ENCODE data around the gene EML1. TPM values are rescaled to one million over a fixed set of nuclear protein-coding genes. Genes with fewer than 3 reads are reported as not detected.
A peak's percentile ranks its signal among the peaks of the same experiment; 100 is the strongest.
"Not testable (repeated sequence)": the region's sequence is repeated elsewhere in the genome, so short reads cannot be mapped to it uniquely, and the experiment has no call there.

The EML1 gene
- total RNA-seq, 1 donor from 2014 or later: 36.4 TPM

DNA sequence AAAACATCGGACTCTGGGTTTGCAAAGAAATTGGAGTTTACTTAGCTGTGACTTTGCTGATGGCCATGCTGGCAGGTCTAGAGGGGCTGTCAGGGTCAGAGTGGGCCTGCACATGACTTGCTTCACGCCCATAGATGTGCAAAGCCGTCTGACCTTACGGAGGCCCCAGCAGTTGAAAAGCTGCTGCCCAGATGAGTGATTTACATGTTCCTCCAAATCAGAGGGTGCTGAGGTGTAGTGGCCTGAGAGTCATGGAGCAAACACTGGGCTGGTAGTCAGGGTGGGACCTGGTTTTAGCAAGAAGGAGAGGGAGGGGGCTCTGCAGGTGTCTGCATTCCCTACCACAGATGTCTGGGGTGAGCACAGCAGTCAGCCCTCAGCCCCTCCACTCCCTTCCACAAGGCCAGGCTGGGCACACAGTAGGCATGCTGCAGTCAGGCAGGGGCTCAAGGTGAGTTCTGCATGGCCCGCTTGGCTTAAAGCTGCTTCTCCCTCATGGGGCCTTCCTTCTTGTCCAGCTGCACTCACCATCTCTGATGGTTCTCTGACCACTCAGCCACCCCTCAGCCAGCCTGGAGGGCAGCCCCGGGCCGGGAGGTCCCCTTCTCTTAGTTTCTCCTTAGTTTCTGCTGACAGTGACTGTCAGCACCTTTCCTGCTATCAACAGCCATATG lies 34.2 kb upstream of the EML1 start:
- Mint-ChIP-seq H3K4me3 (ENCODE audit: unreplicated experiment) (no peak overlapping the region), H3K27me3 (ENCODE audit: low read depth) (no peaks in the 10 kb centered on the region), H3K36me3 (ENCODE audit: low read depth) (no peaks in the 10 kb centered on the region), H3K9me3 (ENCODE audit: low read depth) (no peaks in the 10 kb centered on the region), H3K4me1 (ENCODE audit: low read depth) (peaks cover 53% of the 10 kb centered on the region), H3K27ac (ENCODE audit: unreplicated experiment) (peak overlapping the region; percentile 59)
- peak; percentile 66 for DNase-seq (ENCODE audit: low spot score)
- TF ChIP-seq, protein P1, sequence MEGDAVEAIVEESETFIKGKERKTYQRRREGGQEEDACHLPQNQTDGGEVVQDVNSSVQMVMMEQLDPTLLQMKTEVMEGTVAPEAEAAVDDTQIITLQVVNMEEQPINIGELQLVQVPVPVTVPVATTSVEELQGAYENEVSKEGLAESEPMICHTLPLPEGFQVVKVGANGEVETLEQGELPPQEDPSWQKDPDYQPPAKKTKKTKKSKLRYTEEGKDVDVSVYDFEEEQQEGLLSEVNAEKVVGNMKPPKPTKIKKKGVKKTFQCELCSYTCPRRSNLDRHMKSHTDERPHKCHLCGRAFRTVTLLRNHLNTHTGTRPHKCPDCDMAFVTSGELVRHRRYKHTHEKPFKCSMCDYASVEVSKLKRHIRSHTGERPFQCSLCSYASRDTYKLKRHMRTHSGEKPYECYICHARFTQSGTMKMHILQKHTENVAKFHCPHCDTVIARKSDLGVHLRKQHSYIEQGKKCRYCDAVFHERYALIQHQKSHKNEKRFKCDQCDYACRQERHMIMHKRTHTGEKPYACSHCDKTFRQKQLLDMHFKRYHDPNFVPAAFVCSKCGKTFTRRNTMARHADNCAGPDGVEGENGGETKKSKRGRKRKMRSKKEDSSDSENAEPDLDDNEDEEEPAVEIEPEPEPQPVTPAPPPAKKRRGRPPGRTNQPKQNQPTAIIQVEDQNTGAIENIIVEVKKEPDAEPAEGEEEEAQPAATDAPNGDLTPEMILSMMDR (IDR thresholded peaks at IDR 0.05): no peak

- Mint-ChIP-seq H3K9me3 (ENCODE audit: low read depth) (no peaks in the 10 kb centered on the region), H3K4me3 (ENCODE audit: unreplicated experiment) (no peak overlapping the region), H3K27me3 (ENCODE audit: low read depth) (no peaks in the 10 kb centered on the region), H3K36me3 (ENCODE audit: low read depth) (no peaks in the 10 kb centered on the region), H3K27ac (ENCODE audit: unreplicated experiment) (peak overlapping the region; percentile 59), H3K4me1 (ENCODE audit: low read depth) (peaks cover 48% of the 10 kb centered on the region)
- peak; percentile 69 for DNase-seq (ENCODE audit: low spot score)
- TF ChIP-seq, protein P1 (IDR thresholded peaks at IDR 0.05): no peak
Measured at GRCh38 chr14:99759546-99759925, 33.7 kb upstream of the EML1 start.

DNA sequence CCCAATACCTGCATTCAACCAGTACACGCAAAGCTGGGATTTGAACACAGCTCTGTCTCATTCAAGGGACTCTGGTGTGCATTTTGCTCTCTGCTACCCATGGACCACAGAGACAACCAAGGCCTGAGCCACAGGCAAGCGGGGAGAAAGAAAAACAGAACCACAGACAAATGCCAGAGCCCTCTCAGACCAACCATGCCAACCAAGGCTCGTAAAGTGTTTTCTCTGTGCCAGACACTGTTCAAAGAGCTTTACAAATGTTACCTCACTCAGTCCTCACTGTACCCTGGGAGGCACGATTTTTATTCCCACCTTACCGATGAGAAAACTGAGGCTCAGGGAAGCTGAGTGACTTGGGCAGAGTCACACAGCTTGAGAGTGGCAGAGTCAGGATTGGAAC lies 32.4 kb upstream of the EML1 start:
- Mint-ChIP-seq H3K4me1 (ENCODE audit: low read depth) (peaks cover 37% of the 10 kb centered on the region), H3K36me3 (ENCODE audit: low read depth) (no peaks in the 10 kb centered on the region), H3K27ac (ENCODE audit: unreplicated experiment) (no peak overlapping the region), H3K9me3 (ENCODE audit: low read depth) (no peaks in the 10 kb centered on the region), H3K4me3 (ENCODE audit: unreplicated experiment) (no peak overlapping the region), H3K27me3 (ENCODE audit: low read depth) (no peaks in the 10 kb centered on the region)
- no peak for DNase-seq (ENCODE audit: low spot score)
- TF ChIP-seq, protein P1 (IDR thresholded peaks at IDR 0.05): no peak

DNA sequence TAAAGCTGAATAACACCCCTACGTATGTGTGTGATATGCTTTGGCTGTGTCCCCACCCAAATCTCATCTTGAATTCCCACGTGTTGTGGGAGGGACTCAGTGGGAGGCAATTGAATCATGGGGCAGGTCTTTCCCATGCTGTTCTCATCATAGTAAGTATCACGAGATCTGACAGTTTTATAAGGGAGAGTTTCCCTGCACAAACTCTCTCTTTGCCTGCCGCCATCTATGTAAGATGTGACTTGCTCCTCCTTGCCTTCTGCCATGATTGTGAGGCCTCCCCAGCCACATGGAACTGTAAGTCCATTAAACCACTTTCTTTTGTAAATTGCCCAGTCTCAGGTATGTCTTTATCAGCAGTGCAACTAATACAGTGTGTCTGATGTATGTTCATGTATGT lies 30.3 kb upstream of the EML1 start:
- not testable (repeated sequence) for H3K9me3 Mint-ChIP-seq (ENCODE audit: low read depth); H3K4me3 Mint-ChIP-seq (ENCODE audit: unreplicated experiment); H3K36me3 Mint-ChIP-seq (ENCODE audit: low read depth); H3K27me3 Mint-ChIP-seq (ENCODE audit: low read depth); H3K27ac Mint-ChIP-seq (ENCODE audit: unreplicated experiment); DNase-seq (ENCODE audit: low spot score)
- H3K4me1 Mint-ChIP-seq (ENCODE audit: low read depth): peaks cover 33% of the 10 kb centered on the region

- TF ChIP-seq, protein P1 (IDR thresholded peaks at IDR 0.05): no peak
- H3K4me1 Mint-ChIP-seq (ENCODE audit: low read depth): peaks cover 33% of the 10 kb centered on the region
- H3K9me3 Mint-ChIP-seq (ENCODE audit: low read depth): no peaks in the 10 kb centered on the region
- no peak overlapping the region for H3K4me3 Mint-ChIP-seq (ENCODE audit: unreplicated experiment)
- peak; percentile 82 for DNase-seq (ENCODE audit: low spot score)
- no peak overlapping the region for H3K27ac Mint-ChIP-seq (ENCODE audit: unreplicated experiment)
- no peaks in the 10 kb centered on the region for H3K36me3 Mint-ChIP-seq (ENCODE audit: low read depth)
- H3K27me3 Mint-ChIP-seq (ENCODE audit: low read depth): no peaks in the 10 kb centered on the region
Measured at GRCh38 chr14:99763527-99764221, 29.5 kb upstream of the EML1 start.
